HEK293T (cell line): ENCODE measurements around the gene PTPN21.

ENCODE experiments used
- CTCF ChIA-PET: fragments of 350-600 bp; formaldehyde crosslinking; extraction: SDS; loops from one replicate; lab custom pipeline; 2021; ENCODE audit warnings: antibody characterized with exemption, inconsistent platforms; lab: Yijun Ruan, JAX
- POLR2A ChIA-PET: fragments of 350-600 bp; formaldehyde crosslinking; extraction: SDS; loops from one replicate; lab custom pipeline; 2020; ENCODE audit warnings: antibody characterized with exemption, inconsistent platforms; lab: Yijun Ruan, JAX
- DNase-seq: peaks from one replicate; pipeline ENCODE4 v3.0.0; 2012; ENCODE audit warnings: mixed read lengths; ENCODE audit errors: extremely low spot score
- ARNT ChIP-seq: fragments of 450-650 bp; IDR thresholded peaks from 2 replicates; pipeline ENCODE4 v1.6.1; 2017; ENCODE audit warnings: mild to moderate bottlenecking
- BHLHE40 ChIP-seq: fragments of 450-650 bp; IDR thresholded peaks from 2 replicates; pipeline ENCODE4 v1.6.1; 2016; ENCODE audit warnings: mild to moderate bottlenecking, moderate library complexity, borderline replicate concordance
- CTBP1 ChIP-seq: fragments of 450-650 bp; IDR thresholded peaks from 2 replicates; pipeline ENCODE4 v1.6.1; 2016; ENCODE audit warnings: borderline replicate concordance
- ELF4 ChIP-seq: fragments of 450-650 bp; IDR thresholded peaks from 2 replicates; pipeline ENCODE4 v1.6.1; 2017; ENCODE audit warnings: antibody characterized with exemption
- FOXA1 ChIP-seq: fragments of 450-650 bp; IDR thresholded peaks from 2 replicates; pipeline ENCODE4 v1.6.1; 2016; ENCODE audit warnings: mild to moderate bottlenecking
- FOXK2 ChIP-seq: fragments of 450-650 bp; IDR thresholded peaks from 2 replicates; pipeline ENCODE4 v1.6.1; 2016; ENCODE audit warnings: mild to moderate bottlenecking
- FOXM1 ChIP-seq: fragments of 450-650 bp; IDR thresholded peaks from 2 replicates; pipeline ENCODE4 v1.6.1; 2017; ENCODE audit warnings: mild to moderate bottlenecking, borderline replicate concordance
- HDGF ChIP-seq: fragments of 450-650 bp; IDR thresholded peaks from 2 replicates; pipeline ENCODE4 v1.6.1; 2017; ENCODE audit warnings: antibody characterized with exemption, borderline replicate concordance
- L3MBTL2 ChIP-seq: fragments of 450-650 bp; conservative IDR thresholded peaks from 2 replicates; pipeline ENCODE4 v1.6.1; 2016; ENCODE audit warnings: mild to moderate bottlenecking
- LEF1 ChIP-seq: fragments of 450-650 bp; IDR thresholded peaks from 2 replicates; pipeline ENCODE4 v1.6.1; 2017; ENCODE audit warnings: mild to moderate bottlenecking, borderline replicate concordance
- NFRKB ChIP-seq: fragments of 450-650 bp; IDR thresholded peaks from 2 replicates; pipeline ENCODE4 v1.6.1; 2016; ENCODE audit warnings: mild to moderate bottlenecking, moderate library complexity
- SP1 ChIP-seq: fragments of 450-650 bp; IDR thresholded peaks from 2 replicates; pipeline ENCODE4 v1.6.1; 2017
- SUZ12 ChIP-seq: fragments of 450-650 bp; IDR thresholded peaks from 2 replicates; pipeline ENCODE4 v1.6.1; 2016; ENCODE audit warnings: mild to moderate bottlenecking
- TARDBP ChIP-seq: fragments of 450-650 bp; IDR thresholded peaks from 2 replicates; pipeline ENCODE4 v1.6.1; 2016
- ZNF384 ChIP-seq: fragments of 450-650 bp; IDR thresholded peaks from 2 replicates; pipeline ENCODE4 v1.6.1; 2016
- TF ChIP-seq, protein P1 (sequence below): fragments of 450-650 bp; IDR thresholded peaks from 2 replicates; pipeline ENCODE4 v1.6.1; 2016

Gene PTPN21

DNA sequence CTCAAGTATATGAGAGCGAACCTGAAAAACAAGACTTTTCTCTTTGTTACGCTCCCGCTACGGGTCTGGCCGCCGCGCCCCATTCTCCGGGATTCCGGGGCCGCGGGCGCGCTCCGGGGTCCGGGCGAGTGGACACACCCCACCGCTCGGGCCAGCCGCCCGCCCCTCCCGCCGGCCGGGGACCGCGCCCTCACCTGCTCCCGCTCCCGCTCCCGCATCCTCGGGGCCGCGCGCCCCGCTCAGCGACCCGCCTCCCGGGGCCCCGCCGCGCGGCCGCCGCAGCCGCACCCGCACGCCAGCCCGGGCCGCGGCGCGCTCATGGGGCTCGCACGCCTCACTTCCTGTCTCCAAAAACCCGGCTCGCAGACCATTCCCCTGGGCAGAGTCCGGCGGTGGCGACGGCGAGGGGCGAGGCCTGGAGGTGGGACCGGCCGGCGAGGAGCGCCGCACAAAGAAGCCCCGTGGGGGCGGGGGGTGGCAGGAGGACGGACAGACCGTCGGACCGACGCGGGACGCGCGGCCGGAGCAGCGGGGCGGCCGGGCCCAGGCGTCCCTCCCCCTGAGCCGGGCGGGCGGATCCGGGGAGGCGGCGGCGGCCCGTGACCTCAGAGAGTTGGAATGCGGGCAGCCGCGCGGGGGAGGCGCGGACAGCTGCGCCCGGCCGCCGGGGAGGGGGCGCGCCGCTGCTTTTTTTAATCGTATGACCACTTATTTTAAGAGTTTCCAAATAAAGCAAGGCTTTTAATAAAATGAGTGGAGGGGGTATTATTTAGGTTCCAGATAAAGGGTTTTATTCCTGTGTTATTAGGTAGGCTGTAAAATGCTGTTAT is at the start of gene PTPN21:
Gene PTPN21 (minus strand): TSS at position 551 of the 830 bp plus-strand sequence. CDS start 4,590 bp downstream, outside the sequence.
- CTCF ChIA-PET, result no interaction called here
- peak; percentile 73 for DNase-seq

DNA sequence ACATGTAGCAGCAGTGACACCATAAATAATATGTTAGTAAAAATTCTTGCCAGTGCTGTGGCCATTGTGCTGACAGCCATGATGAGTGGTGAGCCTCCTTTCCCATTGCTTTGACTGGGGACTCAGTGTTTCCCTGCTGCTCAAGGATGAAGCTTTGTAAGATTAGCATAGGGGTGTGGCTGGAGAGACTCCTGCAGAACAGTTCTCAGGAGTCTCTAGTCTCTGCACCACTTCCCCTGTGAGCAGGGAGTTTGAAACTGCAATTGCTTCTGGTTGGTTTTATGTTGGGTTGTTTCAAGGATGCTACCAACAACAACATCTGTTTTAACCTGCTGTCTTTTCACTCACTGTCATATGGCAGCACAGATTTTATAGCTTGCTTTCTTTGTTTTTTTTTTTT is 49.4 kb upstream of the PTPN21 start:
- TF ChIP-seq CTBP1, result no peak
- no peak for TF ChIP-seq FOXK2
- no peak for TF ChIP-seq FOXA1
- TF ChIP-seq HDGF, result no peak
- no peak for TF ChIP-seq TARDBP
- TF ChIP-seq ARNT, result no peak
- ChIA-PET CTCF (interaction anchor here (0.5 kb wide), 1 partner anchor 14 kb away, joined by 3 read pairs; no protein-coding TSS in a partner anchor), POLR2A (no interaction called here)
- no peak for DNase-seq

More for the DNA sequence above, at the start of gene PTPN21:
- POLR2A ChIA-PET, result no interaction called here
- TF ChIP-seq ARNT (0 out of 2 replicates have a peak, but pooled peaks have one; percentile 4), L3MBTL2 (no peak), FOXM1 (peak; percentile 45; the same call in 1 of the 2 replicates)

DNA sequence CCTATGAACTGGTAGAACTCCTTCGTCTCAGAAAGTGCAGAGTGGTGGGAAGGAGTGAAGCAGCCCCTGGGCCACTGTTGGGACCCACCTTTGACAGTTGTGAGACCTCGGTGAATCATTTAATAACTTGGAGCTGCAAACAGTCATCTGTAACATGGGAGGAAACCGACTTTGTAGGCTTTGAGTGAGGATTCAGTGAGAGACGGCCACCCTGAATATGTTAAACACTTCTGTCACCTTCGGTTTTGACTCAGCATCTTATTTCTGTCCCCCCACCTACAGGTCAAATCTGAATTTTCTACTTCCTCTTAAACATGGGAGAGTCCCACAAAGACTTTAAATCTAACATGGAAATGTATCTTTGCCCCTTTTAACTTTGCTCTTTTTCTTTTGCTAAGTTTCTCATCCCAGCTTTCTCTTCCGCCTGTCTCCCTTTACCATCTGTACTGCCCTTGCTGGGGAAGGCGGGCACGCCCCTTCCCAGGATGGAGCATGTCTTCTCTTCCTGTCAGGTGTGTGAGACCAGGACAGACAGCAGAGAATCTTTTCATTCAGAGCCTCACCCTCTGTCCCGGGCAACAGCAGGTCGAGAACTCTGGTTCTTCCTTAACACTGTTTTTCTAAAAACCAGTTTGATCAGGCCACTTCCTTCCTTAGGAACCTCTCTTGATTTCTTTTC is 45.1 kb upstream of the PTPN21 start:
- TF ChIP-seq SP1 (no peak), SUZ12 (no peak), FOXA1 (no peak), ZNF384 (no peak), HDGF (no peak)
- ChIA-PET CTCF (interaction anchor here (0.6 kb wide), 1 partner anchor 1487 kb away, joined by 3 read pairs; no protein-coding TSS in a partner anchor), POLR2A (no interaction called here)
- DNase-seq, result no peak

DNA sequence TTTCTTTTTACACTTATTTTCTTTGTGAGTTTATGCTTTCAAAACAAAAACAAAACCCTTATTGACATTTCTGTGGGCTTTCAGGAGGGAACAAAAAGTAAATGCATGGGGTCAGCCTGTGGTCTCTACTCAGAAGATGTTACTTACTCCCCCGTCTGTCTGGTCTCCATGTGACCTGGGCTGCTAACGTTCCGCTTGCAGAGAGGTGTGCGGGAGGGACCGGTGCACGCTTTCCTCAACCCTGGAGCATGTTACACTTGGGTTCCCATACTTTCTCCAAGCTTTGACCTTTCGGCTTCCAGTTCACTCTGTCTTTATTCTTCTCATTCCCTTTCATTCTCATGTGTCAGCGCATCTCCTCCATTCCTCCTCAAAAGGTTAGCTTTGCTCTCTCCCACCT is 44.5 kb upstream of the PTPN21 start:
- DNase-seq, result no peak
- ChIA-PET POLR2A (no interaction called here), CTCF (no interaction called here)
- TF ChIP-seq FOXA1 (no peak), CTBP1 (no peak), FOXM1 (no peak), ZNF384 (no peak), SP1 (no peak), LEF1 (no peak), SUZ12 (no peak), NFRKB (no peak), TARDBP (no peak), L3MBTL2 (no peak), HDGF (no peak), ARNT (no peak), ELF4 (no peak)
- TF ChIP-seq, protein P1, sequence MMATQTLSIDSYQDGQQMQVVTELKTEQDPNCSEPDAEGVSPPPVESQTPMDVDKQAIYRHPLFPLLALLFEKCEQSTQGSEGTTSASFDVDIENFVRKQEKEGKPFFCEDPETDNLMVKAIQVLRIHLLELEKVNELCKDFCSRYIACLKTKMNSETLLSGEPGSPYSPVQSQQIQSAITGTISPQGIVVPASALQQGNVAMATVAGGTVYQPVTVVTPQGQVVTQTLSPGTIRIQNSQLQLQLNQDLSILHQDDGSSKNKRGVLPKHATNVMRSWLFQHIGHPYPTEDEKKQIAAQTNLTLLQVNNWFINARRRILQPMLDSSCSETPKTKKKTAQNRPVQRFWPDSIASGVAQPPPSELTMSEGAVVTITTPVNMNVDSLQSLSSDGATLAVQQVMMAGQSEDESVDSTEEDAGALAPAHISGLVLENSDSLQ, result no peak

DNA sequence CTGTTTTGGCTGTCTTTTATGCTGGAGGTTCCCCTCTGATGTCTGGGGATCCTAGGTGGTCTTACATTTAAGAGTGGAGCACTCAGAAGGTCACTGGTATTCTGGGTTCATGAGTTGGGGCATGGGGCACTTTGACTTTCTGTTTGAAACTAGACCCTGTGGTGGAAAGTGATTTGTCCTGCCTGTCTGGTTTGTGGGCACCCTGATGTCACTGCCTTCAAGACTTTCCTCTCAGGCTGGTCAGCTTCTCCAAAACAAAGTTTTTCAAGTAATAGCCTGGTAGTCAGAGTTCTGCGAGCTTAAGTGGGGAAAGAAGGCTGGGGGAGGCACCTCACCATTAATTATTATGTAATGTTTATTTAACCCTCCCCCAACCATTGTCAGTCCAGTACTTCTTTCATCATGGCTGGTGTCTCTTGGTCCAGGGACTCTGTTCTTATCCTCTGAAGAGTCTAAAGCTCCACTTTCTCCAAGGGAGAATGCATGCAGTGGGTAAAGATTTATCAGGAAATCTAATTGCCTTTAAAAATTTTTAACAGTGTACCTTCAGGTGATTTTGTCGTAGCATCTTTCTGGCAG is 43.4 kb upstream of the PTPN21 start:
- DNase-seq, result no peak
- CTCF ChIA-PET, result no interaction called here
- TF ChIP-seq LEF1 (no peak), HDGF (no peak), SP1 (no peak), NFRKB (no peak), ARNT (no peak), ELF4 (no peak), ZNF384 (no peak), FOXK2 (no peak), BHLHE40 (no peak), FOXM1 (no peak), L3MBTL2 (no peak), SUZ12 (no peak), TARDBP (no peak), CTBP1 (no peak), FOXA1 (no peak)
- TF ChIP-seq, protein P1, result no peak
- POLR2A ChIA-PET, result interaction anchor here (0.7 kb wide), 1 partner anchor 14 kb away, joined by 5 read pairs; no protein-coding TSS in a partner anchor

DNA sequence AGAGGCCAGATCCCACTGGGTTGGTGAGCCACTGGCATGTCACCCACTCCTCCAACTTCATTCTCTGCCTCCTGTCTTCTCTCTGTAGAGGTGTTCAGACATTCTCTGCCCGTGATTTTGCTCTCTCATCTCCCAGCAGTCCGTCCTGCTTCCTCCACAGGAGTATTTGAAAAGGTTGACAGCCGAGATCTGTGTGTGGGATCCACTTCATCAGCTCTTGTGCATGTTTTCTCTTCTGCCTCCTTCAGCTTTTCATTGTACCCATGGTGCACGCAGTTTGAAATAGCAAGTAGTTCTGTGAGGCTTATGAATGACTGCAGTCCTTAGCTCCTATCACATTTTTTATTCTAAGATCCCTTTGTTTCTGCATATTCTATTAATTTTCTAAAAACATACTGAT is 42.8 kb upstream of the PTPN21 start:
- ChIA-PET CTCF (no interaction called here), POLR2A (interaction anchor here (0.7 kb wide), 1 partner anchor 13 kb away, joined by 5 read pairs; no protein-coding TSS in a partner anchor)
- DNase-seq, result no peak
- TF ChIP-seq ARNT (no peak), HDGF (no peak), FOXA1 (no peak), BHLHE40 (no peak), ZNF384 (no peak), TARDBP (no peak)

DNA sequence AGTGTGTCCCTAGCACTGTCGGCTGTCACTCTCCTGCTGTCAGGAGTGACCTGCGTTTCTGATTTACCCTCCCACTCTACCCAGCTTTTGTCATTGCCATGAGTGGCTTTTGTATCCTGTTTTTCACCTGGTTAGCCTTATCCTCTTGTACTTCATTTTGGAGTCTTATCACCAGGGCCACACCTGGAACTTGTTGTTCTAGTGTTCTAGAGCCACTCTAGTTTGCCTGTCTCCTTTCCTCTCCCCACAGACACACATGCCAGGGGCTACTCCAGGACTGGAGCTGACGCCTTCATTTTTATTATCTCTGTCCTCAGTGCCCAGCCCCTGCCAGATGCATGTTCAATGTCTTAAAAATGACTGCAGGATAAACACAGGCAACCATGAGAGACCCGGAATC is 42.2 kb upstream of the PTPN21 start:
- CTCF ChIA-PET, result no interaction called here
- no peak for TF ChIP-seq LEF1
- TF ChIP-seq SUZ12, result no peak
- TF ChIP-seq CTBP1, result no peak
- no peak for TF ChIP-seq NFRKB
- TF ChIP-seq HDGF, result no peak
- TF ChIP-seq FOXK2, result no peak
- no peak for TF ChIP-seq BHLHE40
- no peak for TF ChIP-seq FOXA1
- POLR2A ChIA-PET, result no interaction called here
- no peak for DNase-seq
